Mesenchymal stem cell (in vitro differentiated cells and primary cell): ENCODE results near the gene ATF7IP.

Source experiments
- DNase-seq: peaks from one replicate; pipeline ENCODE4 v3.0.0-alpha.2; 2013
- H2AFZ ChIP-seq: one replicate; pipeline ENCODE4 v1.6.1; 2013; ENCODE audit warnings: low read depth, mild to moderate bottlenecking, control low read depth, inconsistent platforms, low read length, moderate library complexity
- H2AK5ac ChIP-seq: 2 replicates; pipeline ENCODE4 v1.6.1; 2013; ENCODE audit warnings: low read length, moderate library complexity, mild to moderate bottlenecking, inconsistent platforms; ENCODE audit not compliant: severe bottlenecking
- H2BK120ac ChIP-seq: one replicate; pipeline ENCODE4 v1.6.1; 2013; ENCODE audit warnings: low read depth, mild to moderate bottlenecking, inconsistent platforms, low read length, moderate library complexity
- H2BK12ac ChIP-seq, 2 experiments: one replicate each; pipeline ENCODE4 v1.6.1; 2013; ENCODE audit warnings: inconsistent platforms in 2 of 2, low read length in 2 of 2, mild to moderate bottlenecking in 2 of 2, moderate library complexity in 2 of 2, control low read depth in 1 of 2
- H2BK15ac ChIP-seq: one replicate; pipeline ENCODE4 v1.6.1; 2013; ENCODE audit warnings: mild to moderate bottlenecking, low read depth, inconsistent platforms; ENCODE audit not compliant: poor library complexity, severe bottlenecking
- H2BK5ac ChIP-seq: 2 replicates; pipeline ENCODE4 v1.6.1; 2013; ENCODE audit warnings: low read depth, mild to moderate bottlenecking, low read length, control low read depth, inconsistent platforms; ENCODE audit not compliant: poor library complexity, severe bottlenecking
- H3K14ac ChIP-seq, 2 experiments: one replicate each; pipeline ENCODE4 v1.6.1; 2013; ENCODE audit warnings: inconsistent platforms in 2 of 2, low read length in 2 of 2, control low read depth in 1 of 2, mild to moderate bottlenecking in 1 of 2, moderate library complexity in 1 of 2
- H3K18ac ChIP-seq, 2 experiments: one replicate each; pipeline ENCODE4 v1.6.1; 2013; ENCODE audit warnings: inconsistent platforms in 2 of 2, low read length in 2 of 2, control low read depth in 1 of 2, low read depth in 1 of 2, mild to moderate bottlenecking in 1 of 2
- H3K23ac ChIP-seq, 2 experiments: one replicate each; pipeline ENCODE4 v1.6.1; 2013; ENCODE audit warnings: inconsistent platforms in 2 of 2, low read length in 2 of 2, mild to moderate bottlenecking in 2 of 2, moderate library complexity in 2 of 2, control low read depth in 1 of 2
- H3K27ac ChIP-seq: 2 replicates; pipeline ENCODE4 v1.5.1; 2013; ENCODE audit warnings: mild to moderate bottlenecking, moderate library complexity, low read length, control low read depth, inconsistent platforms; ENCODE audit not compliant: poor library complexity, severe bottlenecking
- H3K27me3 ChIP-seq, 2 experiments: 2 replicates each; pipeline versions ENCODE4 v1.6.1 to v1.7.0; 2013; ENCODE audit warnings: low read length in 2 of 2, mild to moderate bottlenecking in 2 of 2, moderate library complexity in 2 of 2, control low read depth in 1 of 2, inconsistent platforms in 1 of 2; ENCODE audit not compliant: control insufficient read depth in 1 of 2, insufficient read depth in 1 of 2
- H3K36me3 ChIP-seq, 2 experiments: 2 replicates each; pipeline versions ENCODE4 v1.6.1 to v1.7.0; 2013; ENCODE audit warnings: low read length in 2 of 2, control low read depth in 1 of 2, inconsistent platforms in 1 of 2, low read depth in 1 of 2, mild to moderate bottlenecking in 1 of 2; ENCODE audit not compliant: insufficient read depth in 2 of 2, control insufficient read depth in 1 of 2
- H3K4ac ChIP-seq, 2 experiments: one replicate each; pipeline ENCODE4 v1.6.1; 2013; ENCODE audit warnings: inconsistent platforms in 2 of 2, low read length in 2 of 2, mild to moderate bottlenecking in 2 of 2, moderate library complexity in 2 of 2, control low read depth in 1 of 2, low read depth in 1 of 2
- H3K4me1 ChIP-seq: 2 replicates; pipeline ENCODE4 v1.6.1; 2013; ENCODE audit warnings: low read depth, low read length, control low read depth; ENCODE audit not compliant: control insufficient read depth, insufficient read depth
- H3K4me2 ChIP-seq: 2 replicates; pipeline ENCODE4 v1.6.1; 2013; ENCODE audit warnings: low read length, mild to moderate bottlenecking, inconsistent platforms; ENCODE audit not compliant: poor library complexity, severe bottlenecking
- H3K4me3 ChIP-seq, 2 experiments: 2 replicates each; pipeline versions ENCODE4 v1.5.1 to v1.7.0; 2013; ENCODE audit warnings: low read length in 2 of 2, mild to moderate bottlenecking in 2 of 2, control low read depth in 1 of 2, low read depth in 1 of 2; ENCODE audit not compliant: insufficient read depth in 1 of 2
- H3K79me1 ChIP-seq: replicated peaks from 2 replicates; pipeline ENCODE4 v1.6.1; 2013; ENCODE audit warnings: mild to moderate bottlenecking, control low read depth, low read length, inconsistent platforms; ENCODE audit not compliant: poor library complexity, severe bottlenecking
- H3K9ac ChIP-seq: 2 replicates; pipeline ENCODE4 v1.7.0; 2013; ENCODE audit warnings: mild to moderate bottlenecking, low read length, moderate library complexity
- H3K9me3 ChIP-seq: 2 replicates; pipeline ENCODE4 v1.7.0; 2013; ENCODE audit warnings: mild to moderate bottlenecking, low read length; ENCODE audit not compliant: control insufficient read depth
- H4K8ac ChIP-seq: one replicate; pipeline ENCODE4 v1.6.1; 2013; ENCODE audit warnings: inconsistent platforms, mild to moderate bottlenecking, low read length, moderate library complexity
- H4K91ac ChIP-seq: one replicate; pipeline ENCODE4 v1.6.1; 2013; ENCODE audit warnings: mild to moderate bottlenecking, low read length, inconsistent platforms
- WGBS: methylation state at CpG from one replicate; pipeline ENCODE4 v1.1.7; 2013; ENCODE audit warnings: mixed read lengths; 5-methylcytosine and 5-hydroxymethylcytosine counted together

Gene ATF7IP

DNA sequence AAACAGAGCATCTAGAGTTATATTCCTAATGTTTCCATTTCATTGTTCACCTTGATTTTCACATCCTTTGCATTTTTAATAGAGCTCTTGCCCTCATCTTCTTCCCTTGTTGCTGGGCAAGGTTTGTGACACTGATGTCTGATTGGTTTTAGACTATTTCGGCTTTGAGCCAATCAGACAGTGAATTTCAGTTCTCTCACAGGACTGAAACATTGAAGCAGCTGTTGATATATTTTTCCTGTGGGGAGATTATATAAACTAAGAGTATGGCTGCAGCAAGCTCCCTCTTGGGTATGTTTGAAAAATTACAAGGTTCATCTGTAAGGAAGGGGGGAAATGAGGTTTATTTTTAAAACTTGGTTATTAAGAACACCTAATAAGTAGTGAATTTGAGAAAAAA lies 51.2 kb downstream of the ATF7IP start:
- H2BK12ac ChIP-seq: no peak overlapping the region
- DNase-seq: peak; percentile 88
- H3K79me1 ChIP-seq: peaks cover 6% of the 10 kb centered on the region
- H3K27me3 ChIP-seq: no peaks in the 10 kb centered on the region
- no peak overlapping the region for H3K23ac ChIP-seq
- no peak overlapping the region for H3K4me2 ChIP-seq
- H3K4me1 ChIP-seq: peaks cover 1% of the 10 kb centered on the region
- no peak overlapping the region for H2BK120ac ChIP-seq
- no peak overlapping the region for H2BK5ac ChIP-seq
- 88% methylated on average over 1 of the region's 1 CpG for WGBS
- peak overlapping the region in 1 of 2 experiments; percentile 20 for H3K4me3 ChIP-seq
- no peak overlapping the region for H3K14ac ChIP-seq
- H3K9me3 ChIP-seq: peaks cover 15% of the 10 kb centered on the region
- no peak overlapping the region for H4K8ac ChIP-seq
- no peak overlapping the region for H4K91ac ChIP-seq
- peak overlapping the region; percentile 62 for H3K9ac ChIP-seq
- H3K18ac ChIP-seq: no peak overlapping the region
- H3K27ac ChIP-seq: peak overlapping the region; percentile 35
- H3K4ac ChIP-seq: no peak overlapping the region
- no peak overlapping the region for H2AK5ac ChIP-seq
- no peak overlapping the region for H2AFZ ChIP-seq
- peaks cover 0 to 12% of the 10 kb centered on the region in 2 experiments for H3K36me3 ChIP-seq
- H2BK15ac ChIP-seq: no peak overlapping the region

- Histone ChIP-seq H2BK12ac (no peak overlapping the region), H3K27me3 (no peaks in the 10 kb centered on the region), H2BK15ac (no peak overlapping the region), H3K18ac (no peak overlapping the region), H2AFZ (no peak overlapping the region), H3K36me3 (peaks cover 0 to 19% of the 10 kb centered on the region in 2 experiments), H3K23ac (no peak overlapping the region), H3K4ac (no peak overlapping the region), H3K9ac (peak overlapping the region; percentile 62), H4K8ac (no peak overlapping the region), H4K91ac (no peak overlapping the region), H2AK5ac (no peak overlapping the region), H3K4me1 (peaks cover 1% of the 10 kb centered on the region), H3K79me1 (peaks cover 6% of the 10 kb centered on the region), H2BK120ac (no peak overlapping the region), H3K4me2 (no peak overlapping the region), H3K4me3 (no peak overlapping the region), H3K14ac (no peak overlapping the region), H2BK5ac (no peak overlapping the region), H3K27ac (peak overlapping the region; percentile 59), H3K9me3 (peaks cover 21% of the 10 kb centered on the region)
- DNase-seq: peak; percentile 89
- WGBS: no CpG with 5 or more reads among the region's 3 CpGs
Measured at GRCh38 chr12:14417715-14418114, 52.2 kb downstream of the ATF7IP start.

DNA sequence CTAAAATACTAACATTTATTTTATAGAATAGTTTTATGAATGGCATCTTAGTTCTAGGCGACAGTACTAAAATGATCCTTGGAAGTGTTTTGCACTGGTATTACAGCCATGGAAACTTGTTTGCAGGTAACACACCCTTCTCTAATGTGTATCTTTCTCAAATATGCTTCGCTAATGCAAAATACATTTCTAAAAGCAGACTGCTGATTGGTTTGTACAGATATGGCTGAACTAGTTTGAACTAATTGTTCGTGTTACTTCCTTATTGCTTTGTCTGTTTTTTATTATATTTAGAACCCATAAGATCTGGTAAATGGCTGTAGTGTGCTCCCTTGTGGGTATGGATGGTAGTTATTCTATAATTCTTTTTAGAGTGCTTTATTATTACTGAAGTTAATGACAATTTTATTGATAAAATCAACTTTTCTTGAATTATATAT lies 53.0 kb downstream of the ATF7IP start:
- H3K4me1 ChIP-seq: peaks cover 1% of the 10 kb centered on the region
- H3K79me1 ChIP-seq: peaks cover 5% of the 10 kb centered on the region
- no peak overlapping the region for H2BK15ac ChIP-seq
- H2BK12ac ChIP-seq: no peak overlapping the region
- H2AK5ac ChIP-seq: no peak overlapping the region
- H3K36me3 ChIP-seq: peaks cover 0 to 21% of the 10 kb centered on the region in 2 experiments
- H2BK5ac ChIP-seq: no peak overlapping the region
- no peak overlapping the region for H4K91ac ChIP-seq
- no peak overlapping the region for H2AFZ ChIP-seq
- H3K27me3 ChIP-seq: no peaks in the 10 kb centered on the region
- H3K27ac ChIP-seq: peak overlapping the region; percentile 67
- peaks cover 24% of the 10 kb centered on the region for H3K9me3 ChIP-seq
- no peak overlapping the region for H3K18ac ChIP-seq
- DNase-seq: peak; percentile 50
- no peak overlapping the region for H3K4me2 ChIP-seq
- H3K14ac ChIP-seq: no peak overlapping the region
- no peak overlapping the region for H4K8ac ChIP-seq
- H2BK120ac ChIP-seq: no peak overlapping the region
- no CpG with 5 or more reads among the region's 3 CpGs for WGBS
- no peak overlapping the region for H3K23ac ChIP-seq
- H3K9ac ChIP-seq: peak overlapping the region; percentile 62
- H3K4me3 ChIP-seq: no peak overlapping the region
- H3K4ac ChIP-seq: no peak overlapping the region

DNA sequence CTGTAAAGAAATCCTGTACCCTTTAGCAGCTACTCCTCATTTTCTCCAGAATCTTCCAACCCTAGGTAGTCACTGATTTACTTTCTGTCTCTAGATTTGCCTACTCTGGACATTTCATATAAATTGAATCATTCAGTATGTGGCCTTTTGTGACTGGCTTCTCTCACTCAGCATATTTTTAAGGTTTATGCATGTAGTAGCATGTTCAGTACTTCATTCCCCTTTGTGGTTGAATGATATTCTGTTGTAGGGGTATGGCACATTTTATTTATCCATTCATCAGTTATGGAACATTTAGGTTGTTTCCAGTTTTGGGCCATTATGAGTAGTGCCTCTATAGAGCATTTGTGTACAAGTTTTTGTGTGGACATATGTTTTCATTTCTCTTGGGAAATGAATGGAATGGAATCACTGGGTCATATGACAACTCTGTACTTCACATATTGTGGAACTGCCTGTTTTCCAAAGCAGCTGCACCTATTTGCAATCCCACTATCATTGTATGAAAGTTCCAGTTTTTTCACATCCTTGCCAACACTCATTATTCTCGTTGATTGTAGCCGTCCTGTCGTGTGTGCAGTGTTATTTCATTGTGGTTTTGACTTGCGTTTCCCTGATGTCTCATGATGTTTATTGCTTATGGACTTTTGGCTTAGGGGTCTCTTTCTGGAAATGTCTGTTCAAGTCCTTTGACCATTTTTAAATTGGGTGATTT lies 57.2 kb downstream of the ATF7IP start:
- Histone ChIP-seq H2AK5ac (no peak overlapping the region), H2BK5ac (no peak overlapping the region), H3K36me3 (peaks cover 15 to 57% of the 10 kb centered on the region in 2 experiments), H4K91ac (no peak overlapping the region), H3K18ac (no peak overlapping the region), H3K27me3 (no peaks in the 10 kb centered on the region), H2AFZ (no peak overlapping the region), H3K9me3 (peaks cover 35% of the 10 kb centered on the region), H3K4me1 (no peaks in the 10 kb centered on the region), H2BK12ac (no peak overlapping the region), H3K79me1 (peaks cover 15% of the 10 kb centered on the region), H4K8ac (no peak overlapping the region), H2BK15ac (no peak overlapping the region), H2BK120ac (no peak overlapping the region), H3K23ac (no peak overlapping the region), H3K4ac (no peak overlapping the region), H3K4me3 (no peak overlapping the region), H3K14ac (no peak overlapping the region), H3K9ac (no peak overlapping the region), H3K4me2 (no peak overlapping the region), H3K27ac (no peak overlapping the region)
- WGBS: 95% methylated on average over 4 of the region's 4 CpGs
- DNase-seq: no peak
